Kidney tubule cell (primary cell): ENCODE data around the gene DNAJC8.

ENCODE experiments used
- DNase-seq: peaks from one replicate; pipeline ENCODE4 v3.0.0-alpha.2; 2018; ENCODE audit warnings: low spot score

DNAJC8 gene

DNA sequence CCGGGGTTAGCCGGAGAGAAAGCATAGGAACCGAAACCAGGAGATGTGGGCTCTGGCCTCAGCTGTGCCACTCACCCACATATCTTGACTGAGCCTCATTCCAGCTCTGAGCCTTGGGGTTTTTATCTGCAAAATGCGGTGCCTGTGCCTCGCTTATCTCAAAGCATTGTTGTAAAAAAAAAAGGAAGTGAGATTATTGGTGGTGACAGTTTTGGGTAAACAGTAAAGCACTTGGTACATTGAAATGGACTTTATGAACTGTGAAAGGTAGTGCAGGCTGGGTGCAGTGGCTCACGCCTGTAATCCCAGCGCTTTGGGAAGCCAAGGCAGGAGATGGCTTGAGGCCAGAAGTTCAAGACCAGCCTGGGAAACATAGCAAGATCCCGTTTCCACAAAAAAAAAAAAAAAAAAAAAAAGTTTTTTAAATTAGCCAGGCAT lies 60.1 kb downstream of the DNAJC8 start:
- DNase-seq, result no peak

DNA sequence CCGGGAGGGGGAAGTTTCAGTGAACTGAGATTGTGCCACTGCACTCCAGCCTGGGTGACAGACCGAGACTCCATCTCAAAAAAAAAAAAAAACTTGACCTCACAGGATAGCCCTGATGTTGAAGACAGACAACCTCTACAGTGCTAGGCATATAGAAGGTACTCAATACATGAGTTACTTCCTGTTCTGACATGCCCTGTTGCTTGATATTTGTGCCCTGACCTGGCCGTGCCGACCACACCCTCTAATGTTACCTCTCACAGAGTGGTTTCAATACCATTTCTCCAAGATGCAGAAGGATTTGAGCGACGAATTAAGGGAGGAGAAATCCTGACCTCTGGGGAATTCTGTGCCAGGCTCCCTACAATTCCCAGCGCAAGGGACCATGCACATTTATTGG lies 61.6 kb downstream of the DNAJC8 start:
- no peak for DNase-seq

DNA sequence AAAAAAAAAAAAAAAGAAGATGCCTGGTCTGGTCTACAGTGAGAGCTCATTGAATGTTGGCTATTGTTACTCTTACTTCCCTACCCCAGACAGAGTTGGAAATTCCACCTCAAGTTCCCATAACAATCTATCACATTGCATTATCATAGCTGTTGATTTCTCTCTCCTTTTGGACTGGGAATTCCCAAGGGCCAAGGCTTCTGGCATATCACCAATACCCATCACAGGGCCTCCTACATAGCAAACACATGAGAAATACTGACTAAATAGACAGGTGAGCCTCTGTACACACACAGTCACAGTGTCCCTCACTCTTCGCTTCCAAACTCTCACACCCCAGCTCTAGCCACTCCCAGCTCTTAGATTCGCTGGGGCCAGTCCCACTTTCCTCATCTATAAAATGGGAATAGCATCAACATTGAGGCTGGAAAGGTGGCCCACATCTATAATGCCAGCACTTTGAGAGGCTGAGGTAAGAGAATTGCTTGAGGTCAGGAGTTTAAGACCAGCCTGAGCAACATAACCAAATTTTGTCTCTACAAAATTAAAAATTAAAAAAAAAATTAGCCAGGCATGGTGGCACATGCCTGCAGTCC lies 62.7 kb downstream of the DNAJC8 start:
- peak; percentile 84 for DNase-seq

DNA sequence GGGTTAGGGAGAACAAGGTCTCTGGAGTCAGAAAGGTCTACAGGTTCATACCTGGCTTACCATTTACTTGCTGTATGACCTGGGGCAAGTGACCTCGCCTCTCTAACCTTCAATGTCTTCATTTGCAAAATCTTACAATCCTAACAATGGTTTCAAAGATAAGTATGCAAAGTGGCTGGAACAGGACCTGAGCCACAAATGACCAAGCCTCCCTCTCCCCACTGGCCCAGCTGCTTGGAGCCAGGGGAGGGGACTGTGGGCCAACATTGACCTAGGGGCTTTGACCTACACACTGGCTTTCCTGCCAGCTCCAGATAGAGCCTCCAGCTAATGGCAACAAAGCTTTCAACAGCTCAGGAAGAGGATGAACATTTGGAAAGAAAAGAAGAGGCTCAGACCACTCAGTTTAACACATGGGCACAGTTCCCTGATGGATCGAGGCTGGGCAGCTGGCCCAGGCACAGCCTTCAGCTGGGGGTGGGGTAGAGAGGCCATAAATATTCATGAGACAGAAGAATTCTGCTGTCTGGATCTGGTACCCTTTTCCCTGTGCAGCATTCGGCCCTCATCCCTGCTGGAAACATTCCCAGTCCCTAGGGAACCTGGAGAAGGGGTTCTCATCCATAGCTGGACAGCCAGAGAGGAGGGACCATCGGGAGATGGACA lies 69.2 kb downstream of the DNAJC8 start:
- DNase-seq, result no peak

DNA sequence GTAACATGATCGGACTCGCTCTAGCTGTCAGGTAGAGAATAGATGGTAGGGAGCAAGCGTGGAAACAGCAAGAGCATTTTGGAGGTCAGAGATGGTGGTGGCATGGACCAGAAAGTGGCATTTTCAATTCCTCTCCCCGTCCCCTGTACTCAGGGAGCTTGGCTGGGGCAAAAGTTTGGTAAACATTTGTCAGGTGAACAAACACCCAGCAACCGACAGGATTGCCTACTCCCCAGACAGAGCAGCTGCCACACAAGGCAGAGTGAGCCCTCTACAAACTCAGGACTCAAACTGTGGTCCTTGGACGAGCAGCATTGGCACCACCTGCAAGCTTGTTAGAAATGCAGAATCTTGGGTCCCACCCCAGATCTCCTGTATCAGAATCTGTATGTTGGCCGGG lies 70.7 kb downstream of the DNAJC8 start:
- DNase-seq, result no peak

DNA sequence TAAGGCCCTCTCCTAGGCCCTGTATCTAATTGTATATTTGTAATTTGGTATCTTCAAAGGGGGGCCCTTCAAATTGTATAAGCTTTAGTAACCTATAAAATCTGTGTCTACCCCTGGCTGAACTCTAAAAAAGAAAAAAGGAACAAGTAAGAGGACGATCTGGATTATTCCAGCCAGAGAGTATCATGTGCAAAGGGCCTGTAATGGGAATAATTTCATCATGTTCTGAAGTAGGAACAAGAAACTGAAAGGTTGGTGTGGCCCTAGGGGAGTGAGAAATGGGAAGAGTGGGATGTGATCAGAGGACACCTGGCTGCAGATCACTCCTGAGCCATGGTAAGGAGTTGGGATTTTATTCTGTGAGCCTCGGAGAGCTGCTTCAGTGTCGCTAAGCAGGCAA lies 71.1 kb downstream of the DNAJC8 start:
- DNase-seq, result no peak

DNA sequence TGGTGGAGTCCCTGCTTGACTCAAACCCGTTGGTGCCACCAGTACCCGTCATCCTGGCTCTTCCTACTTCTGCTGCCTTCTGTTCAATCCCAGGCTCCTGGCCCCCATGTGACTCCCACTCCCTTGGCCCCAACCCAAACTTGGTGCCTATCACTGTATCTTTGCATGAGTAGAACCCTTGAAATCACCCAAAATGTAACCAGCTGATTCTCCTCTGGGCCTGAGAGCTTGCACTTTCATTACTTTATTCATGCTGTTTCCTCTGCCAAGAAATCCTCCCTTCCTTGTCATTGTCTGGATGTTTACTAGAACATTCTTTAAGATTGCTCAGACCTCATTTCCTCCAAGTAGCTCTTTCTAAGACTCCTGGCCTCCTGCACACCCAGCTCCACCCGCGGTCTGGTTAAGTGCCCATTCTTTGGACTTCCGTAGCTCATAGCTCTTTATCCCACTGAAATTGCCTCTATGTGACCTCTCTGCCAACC lies 72.0 kb downstream of the DNAJC8 start:
- peak; percentile 30 for DNase-seq

DNA sequence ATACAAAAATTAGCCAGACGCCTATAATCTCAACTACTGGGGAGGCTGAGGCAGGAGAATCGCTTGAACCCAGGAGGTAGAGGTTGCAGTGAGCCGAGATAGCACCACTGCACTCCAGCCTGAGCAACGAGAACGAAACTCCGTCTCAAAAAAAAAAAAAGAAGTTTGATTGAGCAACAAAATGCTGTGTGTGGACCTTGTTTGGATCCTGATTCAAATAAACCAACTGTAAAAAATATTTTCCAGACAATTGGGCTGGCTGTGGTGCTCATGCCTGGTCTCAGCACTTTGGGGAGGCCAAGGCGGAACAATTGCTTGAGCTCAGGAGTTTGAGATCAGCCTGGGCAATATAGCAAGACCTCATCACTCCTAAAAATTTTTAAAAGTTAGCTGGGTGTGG lies 73.1 kb downstream of the DNAJC8 start:
- DNase-seq, result no peak

DNA sequence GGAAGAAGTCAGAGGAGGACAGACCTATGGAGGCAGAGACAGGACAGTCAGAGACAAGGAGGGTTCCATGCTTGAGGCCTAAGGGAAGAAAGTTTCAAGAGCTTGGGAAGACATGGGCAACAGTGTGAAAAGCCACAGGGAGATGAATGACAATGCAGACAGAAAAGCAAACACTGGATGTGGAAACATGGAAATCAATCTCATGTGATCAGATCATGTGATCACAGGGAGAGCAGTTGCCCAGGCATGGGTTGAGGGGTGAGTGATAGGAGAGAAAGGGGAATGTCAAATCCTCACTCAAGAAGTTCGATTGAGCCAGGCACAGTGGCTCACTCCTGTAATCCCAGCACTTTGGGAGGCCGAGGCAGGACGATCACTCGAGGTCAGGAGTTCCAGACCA lies 73.6 kb downstream of the DNAJC8 start:
- DNase-seq, result no peak

DNA sequence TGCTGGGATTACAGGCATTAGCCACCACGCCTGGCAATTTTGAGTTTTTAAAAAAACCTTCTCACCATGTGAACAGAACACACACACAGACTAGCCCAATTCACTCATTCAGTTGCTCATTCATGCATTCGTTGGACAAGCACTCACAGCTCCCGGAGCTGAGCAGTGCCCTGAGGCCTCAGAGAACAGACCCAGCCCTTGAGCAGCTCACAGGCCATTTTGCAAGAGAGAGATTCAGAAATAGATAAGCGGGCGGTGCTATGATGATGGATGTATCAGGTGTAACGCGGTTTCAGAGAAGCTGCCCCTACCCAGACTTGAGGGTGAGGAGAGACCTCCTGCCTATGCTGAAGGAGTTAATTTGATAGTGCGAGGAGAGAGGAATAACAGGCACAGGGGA lies 74.9 kb downstream of the DNAJC8 start:
- DNase-seq, result no peak

DNA sequence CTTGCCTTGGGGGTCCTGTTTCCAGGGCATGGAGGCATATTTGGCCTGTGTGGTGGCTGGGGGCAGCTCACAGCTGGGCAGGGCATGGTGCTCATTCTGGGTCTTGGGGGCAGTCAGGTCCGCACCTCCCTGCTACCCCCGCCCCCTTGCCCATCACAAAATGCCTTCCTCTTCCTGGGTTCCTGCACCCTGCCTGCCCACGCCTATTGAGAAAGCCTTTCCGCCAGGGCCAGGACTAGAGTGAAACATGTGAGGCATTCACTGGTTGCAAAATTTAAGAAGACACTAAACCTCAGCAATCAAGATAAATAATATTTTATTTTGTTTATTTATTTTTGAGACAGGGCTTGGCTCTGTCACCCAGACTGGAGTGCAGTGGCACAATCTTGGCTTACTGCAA lies 76.0 kb downstream of the DNAJC8 start:
- no peak for DNase-seq

DNA sequence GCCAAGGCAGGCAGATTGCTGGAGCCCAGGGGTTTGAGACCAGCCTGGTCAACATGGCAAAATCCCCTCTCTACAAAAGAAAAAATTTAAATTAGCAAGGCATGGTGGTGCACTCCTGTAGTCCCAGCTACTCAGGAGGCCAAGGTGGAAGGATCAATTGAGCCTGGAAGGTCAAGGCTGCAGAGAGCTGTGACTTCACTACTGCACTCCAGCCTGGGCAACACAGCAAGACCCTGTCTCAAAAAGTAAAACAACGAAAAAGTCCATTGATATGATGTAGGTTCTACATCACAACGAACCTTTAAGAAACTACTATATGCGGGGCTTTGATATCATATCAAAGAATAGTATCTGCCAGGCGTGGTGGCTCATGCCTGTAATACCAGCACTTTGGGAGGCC lies 77.2 kb downstream of the DNAJC8 start:
- DNase-seq, result no peak

DNA sequence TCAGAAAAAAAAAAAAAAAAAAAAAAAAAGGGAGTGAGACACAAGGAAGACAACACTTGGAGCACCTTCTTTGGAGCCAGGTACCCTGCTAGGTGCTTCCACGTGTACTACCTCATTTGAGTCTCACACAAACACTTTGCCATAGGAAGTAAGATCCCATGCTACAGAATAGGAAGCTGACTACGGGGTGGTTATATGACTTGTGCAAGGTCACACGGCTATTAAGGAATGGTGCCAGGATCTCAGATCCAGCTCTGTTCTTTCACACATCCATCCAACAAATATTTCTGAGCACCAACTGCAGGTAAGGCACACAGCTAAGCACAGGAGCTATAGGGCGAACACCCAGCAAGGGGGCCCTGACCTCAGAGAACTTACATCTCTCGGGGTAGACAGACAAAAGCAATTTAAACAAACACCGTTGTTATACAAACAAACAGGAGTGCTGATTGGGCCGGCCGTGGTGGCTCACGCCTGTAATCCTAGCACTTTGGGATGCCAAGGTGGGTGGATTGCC lies 78.7 kb downstream of the DNAJC8 start:
- DNase-seq, result no peak
